ENCODE data around the gene NMNAT3. TPM values are rescaled to one million over a fixed set of nuclear protein-coding genes. Genes with fewer than 3 reads are reported as not detected.

NMNAT3 gene
- total RNA-seq, 1 donor from 2014 or later = 15.0 TPM

Other genes starting within 250 kb of the NMNAT3 start
- gene RBP2, start 201.5 kb downstream of the NMNAT3 start, total RNA-seq = not detected
- 27.4 TPM for gene RBP1, start 138.2 kb downstream of the NMNAT3 start, total RNA-seq